ENCODE results near the gene EPHA10.

Gene EPHA10

GRCh38 chr1:37807555-37808368 lies 42.8 kb upstream of the EPHA10 start, which contains the start of the genes C1orf122 and YRDC:
C1orf122 (plus strand) TSS chr1:37807790; CDS start chr1:37808405, 615 bp downstream.
YRDC (minus strand) TSS chr1:37808208; CDS start chr1:37808180, 28 bp downstream.
- peak within 1 kb of the TSS; percentile 85 for H3K4me3 ChIP-seq (ENCODE audit: low read depth, low read length)
- no peak for TF ChIP-seq CTCF (IDR thresholded peaks at IDR 0.05; ENCODE audit: low read depth, low read length)

- H3K4me3 ChIP-seq (ENCODE audit: low read depth, low read length) = peak overlapping the region; percentile 85
- no peak for TF ChIP-seq CTCF (IDR thresholded peaks at IDR 0.05; ENCODE audit: low read depth, low read length)
Observed at GRCh38 chr1:37807220-37807554, 42.3 kb upstream of the EPHA10 start.

GRCh38 chr1:37802439-37802838 lies 37.5 kb upstream of the EPHA10 start:
- no peak for TF ChIP-seq CTCF (IDR thresholded peaks at IDR 0.05; ENCODE audit: low read depth, low read length)
- H3K4me3 ChIP-seq (ENCODE audit: low read depth, low read length) = no peak overlapping the region

- no peak overlapping the region for H3K4me3 ChIP-seq (ENCODE audit: low read depth, low read length)
- TF ChIP-seq CTCF (IDR thresholded peaks at IDR 0.05; ENCODE audit: low read depth, low read length) = no peak
Observed at GRCh38 chr1:37797750-37798345, 32.9 kb upstream of the EPHA10 start.

GRCh38 chr1:37795340-37796125 lies 30.6 kb upstream of the EPHA10 start:
- H3K4me3 ChIP-seq (ENCODE audit: low read depth, low read length) = no peak overlapping the region
- no peak for TF ChIP-seq CTCF (IDR thresholded peaks at IDR 0.05; ENCODE audit: low read depth, low read length)

GRCh38 chr1:37794372-37795339 lies 29.7 kb upstream of the EPHA10 start:
- TF ChIP-seq CTCF (IDR thresholded peaks at IDR 0.05; ENCODE audit: low read depth, low read length) = no peak
- H3K4me3 ChIP-seq (ENCODE audit: low read depth, low read length) = no peak overlapping the region
